GM12864 (cell line): ENCODE results near the gene PCDHGC5.

Source experiments
- DNase-seq: peaks from one replicate; pipeline ENCODE4 v3.0.0-alpha.2; 2011; ENCODE audit warnings: low read depth
- H3K4me3 ChIP-seq: 2 replicates; pipeline ENCODE4 v1.5.1; 2011; ENCODE audit warnings: mild to moderate bottlenecking, low read depth, low read length, control low read depth
- CTCF ChIP-seq: IDR thresholded peaks from 2 replicates; pipeline ENCODE4 v1.5.1; 2011; ENCODE audit warnings: low read depth, mild to moderate bottlenecking, moderate library complexity, low read length, control low read depth, inconsistent platforms; ENCODE audit errors: missing control alignments

The PCDHGC5 gene

DNA sequence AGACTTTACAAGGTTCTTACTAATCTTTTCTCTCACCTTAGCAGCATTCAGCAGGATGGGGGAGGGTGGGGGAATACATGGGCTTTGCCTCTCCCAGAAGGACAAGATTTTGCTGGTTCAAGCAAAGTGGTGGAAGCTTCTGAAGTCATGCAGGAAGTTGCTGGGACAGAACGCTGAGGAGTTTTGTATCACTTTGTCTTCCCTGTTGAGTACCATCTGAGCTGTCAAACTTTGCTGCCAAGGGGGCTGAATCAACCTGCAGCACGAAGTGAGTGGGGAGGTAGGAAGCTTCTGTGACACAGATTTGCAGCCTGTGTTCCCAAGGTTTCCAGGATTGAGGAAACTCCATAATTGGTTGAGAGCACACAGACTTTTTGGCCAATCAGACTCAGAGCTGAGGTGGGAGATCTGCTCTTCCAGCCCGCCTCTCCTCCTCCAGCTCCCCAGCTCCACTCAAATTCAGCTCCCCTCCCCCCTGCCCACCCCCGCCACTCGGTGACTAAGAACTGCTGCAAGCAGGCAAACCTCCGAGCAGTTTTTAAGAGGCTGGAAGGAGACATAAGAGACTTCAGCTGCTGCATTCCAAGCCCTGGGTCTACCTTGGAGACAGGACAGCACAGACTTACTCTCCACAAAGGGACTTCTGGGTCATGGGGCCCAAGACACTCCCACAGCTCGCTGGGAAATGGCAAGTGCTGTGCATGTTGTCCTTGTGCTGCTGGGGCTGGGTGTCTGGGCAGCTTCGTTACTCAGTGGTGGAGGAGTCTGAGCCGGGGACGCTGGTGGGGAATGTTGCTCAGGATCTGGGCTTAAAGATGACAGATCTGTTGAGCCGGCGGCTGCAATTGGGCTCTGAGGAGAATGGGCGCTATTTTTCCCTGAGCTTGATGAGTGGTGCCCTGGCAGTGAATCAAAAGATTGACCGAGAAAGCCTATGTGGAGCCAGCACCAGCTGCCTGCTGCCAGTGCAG is at the start of gene PCDHGC5:
TSS of gene PCDHGC5 (plus strand) at position 491 of the 971 bp plus-strand sequence. CDS start at position 651, 160 bp downstream.
- DNase-seq: no peak
- TF ChIP-seq CTCF: no peak
- no peak within 1 kb of the TSS for H3K4me3 ChIP-seq

DNA sequence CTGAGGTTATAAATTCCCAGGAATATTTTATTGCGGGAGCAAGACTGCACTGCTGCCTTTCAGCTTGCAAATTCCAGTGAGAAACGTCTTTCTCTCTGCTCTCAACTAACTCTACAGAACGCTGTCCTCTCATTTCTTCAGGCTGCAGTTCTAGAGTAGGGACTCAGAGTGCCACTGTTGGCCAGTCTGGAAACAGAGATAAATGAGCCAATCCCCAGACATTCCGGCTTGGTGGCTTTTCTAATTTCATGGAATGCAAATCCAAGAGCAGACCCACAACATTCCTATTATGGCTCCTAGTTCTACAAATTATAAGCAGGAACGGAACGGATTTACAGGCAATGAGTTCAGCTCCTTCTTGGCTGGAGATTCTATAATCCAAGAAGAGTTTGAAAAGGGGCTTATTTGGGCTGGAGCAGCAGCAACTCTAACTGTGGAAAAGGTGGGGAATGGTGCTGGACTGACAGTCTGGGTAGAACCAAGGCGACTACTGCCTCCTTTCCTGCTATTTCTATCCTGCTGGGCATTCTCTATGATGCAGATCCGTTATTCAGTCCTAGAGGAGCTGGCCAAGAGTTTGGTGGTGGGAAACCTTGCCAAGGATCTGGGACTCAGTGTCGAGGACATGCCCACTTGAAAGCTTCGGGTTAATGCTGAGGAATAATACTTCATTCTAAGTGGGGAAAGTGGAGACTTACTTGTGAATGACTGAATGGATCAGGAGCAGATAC is 49.3 kb upstream of the PCDHGC5 start:
- no peak for TF ChIP-seq CTCF
- DNase-seq: no peak
- H3K4me3 ChIP-seq: no peak overlapping the region

DNA sequence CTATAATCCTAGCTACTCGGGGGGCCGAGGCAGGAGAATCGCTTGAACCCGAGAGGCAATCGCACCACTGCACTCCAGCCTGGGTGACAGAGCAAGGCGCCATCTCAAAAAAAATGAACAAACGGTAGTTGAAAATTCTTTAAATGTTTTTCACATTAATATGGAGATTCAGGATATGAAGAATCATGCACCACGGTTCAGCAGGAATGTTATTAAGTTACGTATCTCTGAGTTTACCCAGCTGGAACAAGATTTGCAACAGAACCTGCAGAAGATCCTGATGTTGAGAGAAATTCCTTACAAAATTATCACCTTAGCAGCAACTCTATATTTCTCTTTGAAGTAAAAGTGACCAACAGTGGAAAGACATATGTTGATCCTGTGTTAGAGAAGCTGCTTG is 48.5 kb upstream of the PCDHGC5 start:
- TF ChIP-seq CTCF: no peak
- no peak overlapping the region for H3K4me3 ChIP-seq

DNA sequence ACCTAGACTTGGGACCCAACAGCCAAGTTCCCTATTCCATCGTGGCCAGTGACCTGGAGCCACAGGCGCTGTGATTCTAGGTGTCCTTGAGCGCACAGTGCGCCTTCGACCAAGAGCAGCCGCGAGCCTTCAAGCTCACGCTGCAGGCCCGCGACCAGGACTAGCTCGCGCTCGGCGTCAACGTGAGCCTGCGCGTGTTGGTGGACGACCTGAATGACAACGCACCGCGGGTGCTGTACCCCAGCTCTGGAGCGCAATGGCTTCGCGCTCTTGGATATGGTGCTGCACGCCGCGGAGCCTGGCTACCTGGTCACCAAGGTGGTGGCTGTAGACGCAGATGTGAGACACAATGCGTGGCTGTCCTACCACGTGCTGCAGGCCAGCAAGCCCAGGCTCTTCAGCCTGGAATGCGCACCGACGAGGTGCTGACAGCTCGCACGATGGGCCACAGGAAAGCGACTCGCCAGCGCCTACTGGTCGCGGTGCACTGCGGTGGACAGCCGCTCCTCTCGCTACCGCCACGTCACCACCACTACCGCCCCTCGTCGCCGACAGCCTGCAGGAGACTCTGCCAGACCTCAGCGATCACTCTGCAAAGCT is 47.2 kb upstream of the PCDHGC5 start:
- H3K4me3 ChIP-seq: no peak overlapping the region
- no peak for TF ChIP-seq CTCF
- no peak for DNase-seq

More for the DNA sequence above, 48.5 kb upstream of the PCDHGC5 start:
- DNase-seq: no peak

GRCh38 chr5:141465351-141465750 is 23.5 kb upstream of the PCDHGC5 start:
- no peak for DNase-seq
- no peak for TF ChIP-seq CTCF
- no peak overlapping the region for H3K4me3 ChIP-seq

GRCh38 chr5:141475625-141476131 is 13.2 kb upstream of the PCDHGC5 start, which contains the start of gene PCDHGC3:
PCDHGC3 (plus strand) TSS chr5:141475966; CDS start chr5:141476117, 151 bp downstream.
- peak within 1 kb of the TSS; percentile 74 for H3K4me3 ChIP-seq
- TF ChIP-seq CTCF: peak; percentile 55
- peak; percentile 62 for DNase-seq
